Eye (tissue), 1 donor: ENCODE data around the gene PCF11.

Experiments
- DNase-seq: peaks from one replicate; pipeline ENCODE4 v3.0.0-alpha.2; 2015

PCF11 gene

GRCh38 chr11:83152264-83152663, 4.7 kb upstream of the PCF11 start:
- DNase-seq: no peak

GRCh38 chr11:83153764-83154163, 3.2 kb upstream of the PCF11 start:
- DNase-seq: no peak

- no peak for DNase-seq
These were observed 561 bp upstream of the PCF11 start for GRCh38 chr11:83156144-83156995.

- peak; percentile 83 for DNase-seq
These were observed 844 bp downstream of the PCF11 start for GRCh38 chr11:83157594-83158356.

GRCh38 chr11:83158357-83158786, 1.4 kb downstream of the PCF11 start:
- DNase-seq: no peak

- DNase-seq: peak; percentile 5
These were observed 2.3 kb downstream of the PCF11 start for GRCh38 chr11:83158965-83159901.

GRCh38 chr11:83159902-83160865, 3.3 kb downstream of the PCF11 start:
- DNase-seq: no peak

- no peak for DNase-seq
These were observed 4.8 kb downstream of the PCF11 start for GRCh38 chr11:83161610-83162199.

GRCh38 chr11:83162377-83162776, 5.4 kb downstream of the PCF11 start:
- no peak for DNase-seq

- no peak for DNase-seq
These were observed 9.4 kb downstream of the PCF11 start for GRCh38 chr11:83166193-83166866.

- DNase-seq: no peak
These were observed 11.8 kb downstream of the PCF11 start for GRCh38 chr11:83168756-83169155.

- DNase-seq: no peak
These were observed 13.9 kb downstream of the PCF11 start for GRCh38 chr11:83170865-83171264.

GRCh38 chr11:83172551-83172950, 15.6 kb downstream of the PCF11 start:
- DNase-seq: no peak

- no peak for DNase-seq
These were observed 17.1 kb downstream of the PCF11 start for GRCh38 chr11:83174008-83174407.

- no peak for DNase-seq
These were observed 18.9 kb downstream of the PCF11 start for GRCh38 chr11:83175815-83176214.

- no peak for DNase-seq
These were observed 24.9 kb downstream of the PCF11 start for GRCh38 chr11:83181815-83182214.

- DNase-seq: no peak
These were observed 28.8 kb downstream of the PCF11 start for GRCh38 chr11:83185767-83186166.

- no peak for DNase-seq
These were observed 30.5 kb downstream of the PCF11 start for GRCh38 chr11:83187465-83187864.

- no peak for DNase-seq
These were observed 34.6 kb downstream of the PCF11 start for GRCh38 chr11:83191491-83191890.

- DNase-seq: no peak
These were observed 35.1 kb downstream of the PCF11 start for GRCh38 chr11:83191986-83192385.
